GM18511 (cell line): ENCODE results near the gene CCNK.

Source experiments
- ATAC-seq: cut with Tn5 transposase; IDR thresholded peaks from one replicate; pipeline ENCODE4 v1.9.1; 2021; ENCODE audit warnings: mild to moderate bottlenecking, moderate library complexity; ENCODE audit not compliant: unreplicated experiment

The CCNK gene

GRCh38 chr14:99532310-99532709, 51.1 kb downstream of the CCNK start:
- no peak for ATAC-seq

DNA sequence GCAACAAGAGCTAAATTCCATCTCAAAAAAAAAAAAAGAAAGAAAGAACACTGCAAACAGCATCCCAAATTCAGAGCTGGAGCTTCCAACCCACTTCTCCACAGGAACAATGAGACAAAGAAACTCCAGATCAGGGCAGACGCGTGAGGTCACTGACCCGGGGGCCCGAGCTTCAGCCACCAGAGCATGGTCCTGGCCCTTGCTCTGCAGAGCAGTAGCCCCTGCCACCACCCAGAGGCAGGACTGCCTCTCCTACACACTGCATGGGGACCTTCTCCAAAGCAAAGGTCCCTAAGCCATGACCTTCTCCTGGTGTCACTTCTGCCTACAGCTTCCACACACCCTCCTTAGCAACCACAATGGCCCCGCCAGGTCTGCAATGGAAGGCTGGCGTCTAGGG, 53.1 kb downstream of the CCNK start:
- ATAC-seq, result no peak

GRCh38 chr14:99534863-99535262, 53.7 kb downstream of the CCNK start:
- ATAC-seq, result no peak

DNA sequence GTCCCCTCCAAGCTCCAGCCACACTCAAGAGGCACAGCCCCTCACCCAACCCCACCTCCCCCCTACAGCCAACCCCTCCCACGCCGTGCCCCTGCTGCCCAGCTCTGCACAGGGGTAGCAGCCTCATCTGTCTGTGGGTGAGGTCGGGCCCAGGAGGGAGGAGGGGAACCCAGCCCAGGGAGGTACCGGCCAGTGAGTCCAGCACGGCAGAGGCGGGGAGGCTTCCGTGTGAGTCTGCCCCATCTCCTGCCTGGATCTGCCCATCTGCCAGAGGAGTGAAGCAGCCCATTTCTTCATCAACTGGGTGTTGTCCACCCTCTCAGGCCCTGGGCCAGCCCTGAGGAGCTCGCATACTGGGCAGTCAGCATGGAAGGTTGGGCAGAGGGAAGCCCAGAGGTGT, 54.2 kb downstream of the CCNK start:
- ATAC-seq, result no peak

GRCh38 chr14:99535908-99536778, 54.9 kb downstream of the CCNK start:
- ATAC-seq, result no peak

DNA sequence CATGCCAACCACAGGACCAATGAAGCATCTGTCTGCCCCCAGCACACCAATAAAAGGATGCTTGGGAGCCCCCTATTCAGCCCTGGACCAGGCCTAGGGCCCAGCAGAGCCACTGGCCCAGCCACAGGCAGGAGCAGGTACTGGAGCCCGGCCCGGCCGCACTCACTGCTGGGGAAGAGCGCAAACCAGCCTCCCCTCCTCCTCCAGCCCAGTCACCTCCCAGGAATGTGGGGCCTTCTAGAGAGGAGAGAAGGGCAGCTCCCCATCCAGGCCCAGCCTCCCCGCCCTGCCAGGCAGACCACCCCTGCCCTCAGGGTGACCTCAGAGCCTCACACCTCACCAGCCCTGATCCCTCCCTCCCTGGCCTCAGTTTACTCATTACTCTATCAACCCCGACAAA, 56.2 kb downstream of the CCNK start:
- ATAC-seq, result no peak

- ATAC-seq, result no peak
Measured at GRCh38 chr14:99538275-99538674, 57.1 kb downstream of the CCNK start.

- no peak for ATAC-seq
Measured at GRCh38 chr14:99538733-99539132, 57.5 kb downstream of the CCNK start.

GRCh38 chr14:99539491-99539890, 58.3 kb downstream of the CCNK start:
- no peak for ATAC-seq

- no peak for ATAC-seq
Measured at GRCh38 chr14:99540196-99541032, 59.2 kb downstream of the CCNK start.

- no peak for ATAC-seq
Measured at GRCh38 chr14:99541211-99541610, 60.0 kb downstream of the CCNK start.

GRCh38 chr14:99541677-99542470, 60.7 kb downstream of the CCNK start:
- no peak for ATAC-seq

DNA sequence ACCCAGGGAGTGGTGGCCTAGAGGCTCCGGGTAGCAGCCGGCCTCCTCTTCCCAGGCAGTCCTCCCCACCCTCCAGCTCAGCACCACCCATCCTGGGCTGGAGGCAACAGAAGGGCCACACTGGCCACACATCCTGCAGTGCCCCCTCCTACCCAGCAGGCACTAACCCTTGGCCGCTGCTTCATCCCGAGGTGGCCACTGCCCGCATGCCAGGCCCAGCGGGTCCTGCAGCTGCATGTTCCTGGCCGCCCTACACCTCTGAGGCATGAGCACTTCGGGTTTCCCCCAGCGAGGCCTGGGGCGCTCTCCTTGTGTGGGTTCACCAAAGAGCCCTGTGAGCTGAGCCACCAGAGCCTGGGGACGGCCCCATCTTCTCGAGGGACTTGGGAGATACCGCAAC, 61.4 kb downstream of the CCNK start:
- ATAC-seq, result no peak

DNA sequence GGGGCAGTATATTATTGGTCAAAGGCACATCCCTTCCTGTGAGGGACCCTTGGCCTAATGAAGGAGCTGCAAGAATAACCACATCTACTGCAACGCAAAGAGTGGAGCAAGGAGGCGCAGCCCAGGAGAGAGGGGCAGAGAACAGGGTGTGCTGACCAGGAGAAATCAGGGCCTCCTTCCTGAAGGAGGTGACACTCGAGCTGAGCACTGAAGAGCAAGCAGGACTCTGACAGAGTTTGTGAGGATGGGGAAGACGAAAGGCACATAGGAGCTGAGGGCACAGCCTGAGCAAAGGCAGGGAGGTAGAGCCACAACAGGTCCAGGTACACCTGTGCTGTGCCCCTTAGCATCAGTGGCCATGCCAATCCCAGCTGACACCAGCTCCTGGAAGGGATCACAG, 62.2 kb downstream of the CCNK start:
- ATAC-seq, result no peak

- no peak for ATAC-seq
Measured at GRCh38 chr14:99543985-99544384, 62.8 kb downstream of the CCNK start.

- no peak for ATAC-seq
Measured at GRCh38 chr14:99544991-99545390, 63.8 kb downstream of the CCNK start.

- ATAC-seq, result no peak
Measured at GRCh38 chr14:99545586-99545985, 64.4 kb downstream of the CCNK start.

GRCh38 chr14:99546234-99546879, 65.1 kb downstream of the CCNK start:
- ATAC-seq, result no peak

DNA sequence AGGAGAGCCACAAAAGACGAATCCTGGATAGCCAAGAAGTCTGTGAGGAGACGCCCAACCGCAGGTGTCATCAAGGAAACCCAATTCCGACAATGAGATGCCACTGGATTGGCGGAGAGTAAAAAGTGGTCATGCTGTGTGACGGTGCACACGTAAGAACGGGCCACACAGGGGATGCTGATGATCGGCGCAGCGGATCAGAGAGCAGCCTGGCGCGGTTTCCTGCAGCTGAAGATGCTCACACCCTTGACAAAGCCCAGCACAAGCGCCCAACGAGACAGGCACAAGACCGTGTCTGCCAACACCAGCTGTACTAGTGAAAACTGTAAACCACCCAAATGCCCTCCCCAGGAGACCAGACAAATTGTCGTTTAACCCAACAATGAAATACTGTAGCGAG, 67.0 kb downstream of the CCNK start:
- no peak for ATAC-seq

GRCh38 chr14:99548871-99549515, 67.8 kb downstream of the CCNK start:
- no peak for ATAC-seq
